DMS114 treated with DMSO at 0.1 percent for 48 hours (cell line): ENCODE data around the gene POLR2H.

Source experiments
- DNase-seq: peaks from one replicate; lab custom pipeline; 2025; ENCODE audit not compliant: unreplicated experiment; lab: John Stamatoyannopoulos, UW

POLR2H gene

DNA sequence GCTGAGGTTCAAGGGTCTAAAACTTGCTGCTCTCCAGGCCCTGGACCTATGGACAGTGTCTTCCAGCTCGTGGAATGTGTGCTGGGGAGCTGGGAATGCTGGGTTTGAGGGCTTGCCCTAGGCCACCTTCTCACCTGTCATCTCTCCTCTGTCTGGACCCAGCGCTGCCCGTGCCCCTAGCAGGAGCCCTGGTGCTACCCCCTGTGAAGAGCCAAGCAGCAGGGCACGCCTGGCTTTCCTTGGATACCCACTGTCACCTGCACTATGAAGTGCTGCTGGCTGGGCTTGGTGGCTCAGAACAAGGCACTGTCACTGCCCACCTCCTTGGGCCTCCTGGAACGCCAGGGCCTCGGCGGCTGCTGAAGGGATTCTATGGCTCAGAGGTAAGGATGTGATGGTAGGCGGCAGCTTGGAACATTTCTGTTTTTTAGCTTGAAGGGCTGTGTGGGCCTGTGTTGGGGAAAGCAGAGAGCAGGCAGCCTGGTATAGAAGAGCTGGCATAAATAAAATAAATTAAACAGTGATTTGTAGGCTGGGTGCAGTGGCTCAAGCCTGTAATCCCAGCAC is 23.4 kb downstream of the POLR2H start:
- DNase-seq = no peak

DNA sequence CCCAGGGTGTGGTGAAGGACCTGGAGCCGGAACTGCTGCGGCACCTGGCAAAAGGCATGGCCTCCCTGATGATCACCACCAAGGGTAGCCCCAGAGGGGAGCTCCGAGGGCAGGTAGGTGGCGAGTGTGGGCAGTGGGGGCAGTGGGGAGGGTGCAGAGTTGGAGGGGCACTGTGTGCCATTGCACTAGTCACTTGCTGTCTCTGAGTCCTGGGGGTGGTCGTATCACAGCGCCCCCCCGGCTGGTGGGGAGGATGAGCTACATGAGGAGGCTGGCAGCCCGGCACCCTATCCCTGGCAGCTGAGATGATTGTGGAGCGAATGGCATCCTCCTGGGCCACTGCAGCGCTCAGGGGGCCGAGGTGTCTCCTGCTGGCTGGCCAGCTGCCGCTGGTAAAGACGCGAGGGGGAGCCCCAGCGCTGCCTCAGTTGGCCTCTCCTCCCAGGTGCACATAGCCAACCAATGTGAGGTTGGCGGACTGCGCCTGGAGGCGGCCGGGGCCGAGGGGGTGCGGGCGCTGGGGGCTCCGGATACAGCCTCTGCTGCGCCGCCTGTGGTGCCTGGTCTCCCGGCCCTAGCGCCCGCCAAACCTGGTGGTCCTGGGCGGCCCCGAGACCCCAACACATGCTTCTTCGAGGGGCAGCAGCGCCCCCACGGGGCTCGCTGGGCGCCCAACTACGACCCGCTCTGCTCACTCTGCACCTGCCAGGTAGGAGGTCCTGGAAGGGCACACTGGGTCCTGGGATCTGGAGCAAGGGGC is 24.7 kb downstream of the POLR2H start:
- DNase-seq = no peak

DNA sequence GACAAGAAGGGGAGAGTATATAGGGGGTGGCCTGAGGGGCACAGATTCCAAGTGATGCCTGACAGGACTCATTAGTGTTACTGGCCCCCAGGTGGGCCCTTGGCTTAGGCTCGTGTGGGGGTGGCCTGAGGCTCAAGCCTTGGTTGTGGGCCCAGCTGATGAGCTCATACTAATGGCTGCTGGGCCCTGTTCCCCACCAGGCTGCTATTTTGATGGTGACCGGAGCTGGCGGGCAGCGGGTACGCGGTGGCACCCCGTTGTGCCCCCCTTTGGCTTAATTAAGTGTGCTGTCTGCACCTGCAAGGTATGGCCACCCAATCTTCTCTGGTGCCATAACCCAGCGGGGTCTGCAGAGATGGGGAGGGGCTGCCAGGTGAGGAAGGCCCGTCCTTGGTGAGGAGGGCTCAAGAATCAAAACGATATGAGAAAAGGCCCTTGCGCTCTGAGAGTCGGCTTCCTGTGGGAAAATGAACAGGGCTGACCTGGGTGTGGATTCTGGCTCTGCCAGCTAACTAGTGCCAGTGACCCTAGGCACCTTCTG is 25.7 kb downstream of the POLR2H start:
- no peak for DNase-seq

DNA sequence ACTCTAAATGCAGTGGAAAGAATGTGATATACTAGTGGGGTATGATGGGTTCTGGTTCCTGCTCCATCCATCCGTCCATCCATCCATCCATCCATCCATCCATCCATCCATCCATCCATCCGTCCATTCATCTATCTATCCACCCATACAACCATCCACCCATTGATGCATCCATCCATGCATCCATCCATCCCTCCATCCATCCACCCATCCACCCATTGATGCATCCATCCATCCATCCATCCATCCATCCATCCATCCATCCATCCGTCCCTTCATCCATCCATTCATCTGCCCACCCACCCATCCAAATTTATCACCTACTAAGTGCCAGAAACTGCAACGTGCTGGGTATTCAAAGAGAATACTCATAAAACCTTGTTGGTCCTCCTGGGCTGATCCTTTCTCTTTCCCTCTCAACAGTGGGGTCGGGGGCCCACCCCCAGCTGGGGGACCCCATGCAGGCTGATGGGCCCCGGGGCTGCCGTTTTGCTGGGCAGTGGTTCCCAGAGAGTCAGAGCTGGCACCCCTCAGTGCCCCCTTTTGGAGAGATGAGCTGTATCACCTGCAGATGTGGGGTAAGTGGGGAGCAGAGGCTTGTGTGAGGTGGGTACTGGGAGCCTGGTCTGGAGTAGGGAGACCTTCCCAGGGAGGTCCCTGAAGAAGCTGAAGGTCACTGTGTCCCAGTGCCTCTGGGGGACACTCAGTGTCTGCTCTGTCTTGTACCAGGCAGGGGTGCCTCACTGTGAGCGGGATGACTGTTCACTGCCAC is 26.8 kb downstream of the POLR2H start:
- DNase-seq = no peak

DNA sequence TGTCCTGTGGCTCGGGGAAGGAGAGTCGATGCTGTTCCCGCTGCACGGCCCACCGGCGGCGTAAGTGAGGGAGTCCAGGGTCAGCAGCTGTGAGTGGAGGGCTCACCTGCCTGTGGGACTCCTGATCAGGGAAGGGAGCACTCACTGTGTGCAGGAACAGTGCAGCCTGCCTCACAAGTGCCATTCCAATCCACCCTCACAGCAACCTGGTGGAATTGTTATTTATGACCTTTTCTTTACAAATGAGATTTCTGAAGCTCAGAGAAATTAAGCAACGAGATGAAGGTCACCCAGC is 27.4 kb downstream of the POLR2H start:
- DNase-seq = no peak

GRCh38 chr3:184389384-184389783 is 27.9 kb downstream of the POLR2H start:
- no peak for DNase-seq

GRCh38 chr3:184389935-184390528 is 28.5 kb downstream of the POLR2H start:
- no peak for DNase-seq

- DNase-seq = no peak
Observed at GRCh38 chr3:184391266-184391665, 29.8 kb downstream of the POLR2H start.

DNA sequence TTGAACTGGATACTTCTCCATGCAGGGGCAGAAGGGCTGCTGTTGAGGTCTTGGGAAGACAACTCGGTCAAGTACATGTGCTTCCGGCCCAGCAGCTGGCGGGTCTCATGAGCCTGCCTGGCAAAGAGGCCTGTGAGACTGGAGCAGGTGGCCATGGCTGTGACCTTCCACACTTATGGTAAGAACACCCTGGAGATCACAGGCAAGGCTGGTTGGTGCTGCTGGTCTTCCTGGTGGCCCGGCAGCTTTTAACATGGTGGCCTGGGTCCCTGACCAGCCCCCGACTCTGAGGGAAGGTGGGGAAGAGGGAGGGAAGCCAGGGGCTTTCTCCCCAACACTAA is 33.8 kb downstream of the POLR2H start:
- no peak for DNase-seq

DNA sequence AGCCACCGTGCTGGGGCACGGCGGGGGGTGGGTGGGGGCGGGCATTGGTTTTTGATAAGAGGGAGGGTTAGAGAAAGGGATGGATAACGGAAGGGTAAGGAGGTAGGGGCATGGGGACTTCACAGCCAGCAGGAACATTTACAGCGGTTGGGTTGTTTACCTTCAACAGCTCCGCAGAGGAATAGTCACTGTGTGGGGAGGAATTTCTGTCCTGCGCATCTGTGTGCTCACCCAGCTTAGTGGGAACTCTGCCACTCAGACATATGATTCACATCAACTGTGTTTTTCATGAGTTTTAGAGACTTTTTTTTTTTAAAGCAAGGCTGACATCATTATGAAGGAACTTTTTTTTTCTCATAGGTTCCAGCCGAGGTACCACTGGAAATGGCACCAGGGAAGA is 37.9 kb downstream of the POLR2H start:
- DNase-seq = no peak

DNA sequence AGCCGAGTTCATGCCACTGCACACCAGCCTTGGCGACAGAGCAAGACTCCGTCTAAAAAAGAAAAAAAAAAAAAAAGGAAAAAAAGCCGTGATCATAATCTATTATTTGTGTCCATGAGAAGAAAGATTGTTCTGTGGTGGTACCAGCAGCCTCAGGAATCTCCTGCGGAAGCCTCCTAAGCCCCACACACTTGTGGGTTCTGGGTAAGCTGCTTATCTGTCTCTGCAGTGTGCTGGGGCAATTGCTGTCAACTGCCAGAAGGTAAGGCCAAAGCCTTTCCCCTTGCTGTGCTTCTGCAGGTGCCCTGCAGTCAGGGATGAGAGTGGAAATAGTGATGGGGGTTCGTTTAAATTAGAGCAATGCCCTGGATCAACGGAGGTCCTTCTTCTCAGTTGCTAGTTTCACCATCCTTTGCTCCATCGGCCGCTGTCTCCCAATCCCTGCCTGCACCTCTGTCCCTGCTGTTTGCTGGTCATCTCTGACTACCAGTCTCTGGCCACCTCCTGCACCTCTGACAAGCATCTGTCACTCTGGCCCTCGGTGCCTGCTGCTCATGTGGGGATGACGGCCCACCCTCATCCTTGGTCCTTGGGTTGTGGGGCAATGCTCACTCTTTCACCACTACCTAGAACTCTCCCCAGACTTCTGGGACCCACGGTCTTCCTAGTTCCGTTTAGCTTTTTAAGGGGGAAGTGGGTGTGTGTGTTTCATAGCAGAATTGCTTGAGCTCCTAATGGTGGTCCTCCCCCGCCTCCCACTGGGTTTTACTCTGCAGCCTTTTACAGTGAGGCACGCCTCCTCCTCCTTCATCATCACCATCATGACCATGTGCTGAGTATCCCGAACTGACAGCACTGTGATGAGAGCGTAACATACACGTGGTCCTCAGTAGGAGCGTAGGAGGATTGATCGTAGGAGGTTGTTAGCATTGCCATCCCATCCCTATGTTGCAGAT is 43.8 kb downstream of the POLR2H start:
- no peak for DNase-seq

DNA sequence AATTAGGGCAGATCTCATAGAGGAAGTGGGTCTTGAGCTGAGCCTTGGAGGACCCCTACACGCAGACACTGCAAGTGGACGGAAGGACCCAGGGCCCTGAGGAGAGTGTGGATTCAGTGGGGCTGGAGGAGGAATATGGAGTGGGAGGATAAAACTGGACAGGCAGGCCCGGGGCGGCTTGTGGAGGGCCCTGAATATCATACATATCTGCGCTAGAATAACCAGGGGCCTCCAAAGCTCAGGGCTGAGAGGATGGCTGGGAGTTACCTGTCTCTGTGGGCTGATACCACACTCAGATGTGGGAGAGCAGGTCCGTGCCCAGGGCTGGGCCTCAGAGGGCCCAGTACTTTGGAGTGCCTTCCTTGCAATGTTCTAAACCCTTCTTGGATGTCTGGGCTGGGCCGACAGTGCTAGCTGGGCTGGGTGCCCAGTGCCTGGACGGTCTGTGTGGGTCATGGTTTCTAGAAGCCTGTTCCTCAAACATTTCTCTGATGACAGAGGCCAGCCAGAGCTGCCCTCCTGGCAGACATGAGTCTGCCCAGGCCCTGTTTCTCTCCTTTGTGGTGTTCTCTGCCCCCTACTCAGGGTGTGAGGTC is 47.9 kb downstream of the POLR2H start:
- DNase-seq = no peak

GRCh38 chr3:184409946-184410500 is 48.5 kb downstream of the POLR2H start:
- DNase-seq = no peak

GRCh38 chr3:184414418-184415202 is 53.1 kb downstream of the POLR2H start:
- DNase-seq = no peak

GRCh38 chr3:184415203-184415490 is 53.6 kb downstream of the POLR2H start:
- no peak for DNase-seq

- peak; percentile 53 for DNase-seq
Observed at GRCh38 chr3:184417619-184418327, 56.3 kb downstream of the POLR2H start.
